Measurements from ENCODE around the gene SLC35D3.
"Not testable (repeated sequence)": the region's sequence is repeated elsewhere in the genome, so short reads cannot be mapped to it uniquely, and the experiment has no call there.

SLC35D3 gene

DNA sequence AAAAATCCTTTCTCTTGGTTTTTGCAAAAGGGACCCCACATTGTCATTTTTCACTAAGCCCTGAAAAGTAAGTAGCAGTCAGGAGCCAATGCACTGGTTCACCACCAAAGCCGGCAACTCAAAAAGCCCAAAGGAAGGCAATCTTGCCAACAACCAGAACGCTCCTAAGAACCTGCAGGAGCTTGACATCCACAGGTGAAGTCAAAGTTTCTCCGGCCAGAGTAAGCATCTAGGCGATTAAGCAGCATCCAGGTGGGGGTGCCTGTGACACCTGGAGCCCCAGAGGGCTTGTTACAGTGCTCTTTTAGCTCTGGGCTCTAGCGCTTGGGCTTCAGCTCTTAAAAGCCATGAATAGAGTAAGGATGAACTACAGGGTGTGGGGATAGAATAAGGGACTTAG is 36.1 kb downstream of the SLC35D3 start:
- H3K4me3 ChIP-seq (ENCODE audit: low read length), result no peak overlapping the region
- H3K9me3 ChIP-seq (ENCODE audit: control insufficient read depth, insufficient read depth, low read length), result no peaks in the 10 kb centered on the region
- H3K27me3 ChIP-seq (ENCODE audit: control insufficient read depth, low read length), result no peaks in the 10 kb centered on the region
- TF ChIP-seq, protein P1, sequence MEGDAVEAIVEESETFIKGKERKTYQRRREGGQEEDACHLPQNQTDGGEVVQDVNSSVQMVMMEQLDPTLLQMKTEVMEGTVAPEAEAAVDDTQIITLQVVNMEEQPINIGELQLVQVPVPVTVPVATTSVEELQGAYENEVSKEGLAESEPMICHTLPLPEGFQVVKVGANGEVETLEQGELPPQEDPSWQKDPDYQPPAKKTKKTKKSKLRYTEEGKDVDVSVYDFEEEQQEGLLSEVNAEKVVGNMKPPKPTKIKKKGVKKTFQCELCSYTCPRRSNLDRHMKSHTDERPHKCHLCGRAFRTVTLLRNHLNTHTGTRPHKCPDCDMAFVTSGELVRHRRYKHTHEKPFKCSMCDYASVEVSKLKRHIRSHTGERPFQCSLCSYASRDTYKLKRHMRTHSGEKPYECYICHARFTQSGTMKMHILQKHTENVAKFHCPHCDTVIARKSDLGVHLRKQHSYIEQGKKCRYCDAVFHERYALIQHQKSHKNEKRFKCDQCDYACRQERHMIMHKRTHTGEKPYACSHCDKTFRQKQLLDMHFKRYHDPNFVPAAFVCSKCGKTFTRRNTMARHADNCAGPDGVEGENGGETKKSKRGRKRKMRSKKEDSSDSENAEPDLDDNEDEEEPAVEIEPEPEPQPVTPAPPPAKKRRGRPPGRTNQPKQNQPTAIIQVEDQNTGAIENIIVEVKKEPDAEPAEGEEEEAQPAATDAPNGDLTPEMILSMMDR (IDR thresholded peaks at IDR 0.05; ENCODE audit: low read depth, low read length, poor library complexity, severe bottlenecking), result no peak
- TF ChIP-seq EZH2phosphoT487 (IDR thresholded peaks at IDR 0.05; ENCODE audit: borderline replicate concordance, low read length), result no peak
- H3K9me2 ChIP-seq (replicated peaks; ENCODE audit: control insufficient read depth, low read length), result no peaks in the 10 kb centered on the region
- H3F3A ChIP-seq (ENCODE audit: control insufficient read depth, insufficient read depth), result no peaks in the 10 kb centered on the region
- no peak overlapping the region for H3K4me2 ChIP-seq (ENCODE audit: low read length)
- no peak overlapping the region for H3K27ac ChIP-seq (ENCODE audit: low read depth, low read length)
- no peaks in the 10 kb centered on the region for H4K20me1 ChIP-seq (ENCODE audit: control insufficient read depth, insufficient read depth, low read depth, low read length)
- no peaks in the 10 kb centered on the region for H3K36me3 ChIP-seq (ENCODE audit: control insufficient read depth, low read length)
- no peaks in the 10 kb centered on the region for H3K79me2 ChIP-seq (ENCODE audit: control insufficient read depth, low read length)
- H3K4me1 ChIP-seq (ENCODE audit: control insufficient read depth, low read length), result peaks cover 23% of the 10 kb centered on the region

DNA sequence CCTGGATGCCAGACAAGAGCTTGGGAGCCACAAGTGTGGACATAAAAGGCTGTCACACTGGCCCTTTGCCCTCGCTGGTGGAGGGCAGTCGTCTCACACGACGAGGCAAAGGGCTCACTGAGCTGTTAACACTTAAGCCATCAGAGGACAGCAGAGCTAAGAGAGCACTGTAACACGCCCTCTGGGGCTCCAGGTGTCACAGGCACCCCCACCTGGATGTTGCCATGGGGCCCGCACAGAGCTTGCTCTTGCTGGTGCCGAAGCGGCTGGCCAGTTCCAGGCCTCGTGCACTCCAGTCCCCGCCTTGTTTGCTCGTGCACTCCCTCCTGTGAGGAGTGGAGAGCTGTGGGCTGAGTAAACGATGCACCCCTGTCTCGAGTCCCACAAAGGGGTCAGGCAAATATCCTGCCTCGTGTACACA is 37.4 kb downstream of the SLC35D3 start:
- Histone ChIP-seq H3K27me3 (ENCODE audit: control insufficient read depth, low read length) (no peaks in the 10 kb centered on the region), H3K4me1 (ENCODE audit: control insufficient read depth, low read length) (peaks cover 23% of the 10 kb centered on the region), H3K36me3 (ENCODE audit: control insufficient read depth, low read length) (no peaks in the 10 kb centered on the region), H3K4me3 (ENCODE audit: low read length) (no peak overlapping the region), H3K27ac (ENCODE audit: low read depth, low read length) (no peak overlapping the region), H3K9me3 (ENCODE audit: control insufficient read depth, insufficient read depth, low read length) (no peaks in the 10 kb centered on the region), H3K79me2 (ENCODE audit: control insufficient read depth, low read length) (no peaks in the 10 kb centered on the region), H4K20me1 (ENCODE audit: control insufficient read depth, insufficient read depth, low read depth, low read length) (no peaks in the 10 kb centered on the region), H3K9me2 (replicated peaks; ENCODE audit: control insufficient read depth, low read length) (no peaks in the 10 kb centered on the region), H3K4me2 (ENCODE audit: low read length) (no peak overlapping the region), H3F3A (ENCODE audit: control insufficient read depth, insufficient read depth) (no peaks in the 10 kb centered on the region)
- TF ChIP-seq, protein P1 (IDR thresholded peaks at IDR 0.05; ENCODE audit: low read depth, low read length, poor library complexity, severe bottlenecking), result no peak
- no peak for TF ChIP-seq EZH2phosphoT487 (IDR thresholded peaks at IDR 0.05; ENCODE audit: borderline replicate concordance, low read length)

DNA sequence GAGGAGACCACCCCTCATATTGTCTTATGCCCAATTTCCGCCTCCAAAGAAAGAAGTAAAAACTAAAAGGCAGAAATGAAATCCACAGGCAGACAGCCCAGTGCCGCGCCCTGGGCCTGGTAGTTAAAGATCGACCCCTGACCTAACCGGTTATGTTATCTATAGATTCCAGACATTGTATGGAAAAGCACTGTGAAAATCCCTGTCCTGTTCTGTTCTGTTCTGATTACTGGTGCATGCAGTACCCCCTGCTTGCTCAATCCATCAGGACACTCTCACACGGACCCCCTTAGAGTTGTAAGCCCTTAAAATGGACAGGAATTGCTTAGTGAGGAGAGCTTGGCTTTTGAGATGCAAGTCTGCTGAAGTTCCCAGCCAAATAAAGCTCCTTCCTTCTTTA is 37.8 kb downstream of the SLC35D3 start:
- not testable (repeated sequence) for H3K9me3 ChIP-seq (ENCODE audit: control insufficient read depth, insufficient read depth, low read length)

DNA sequence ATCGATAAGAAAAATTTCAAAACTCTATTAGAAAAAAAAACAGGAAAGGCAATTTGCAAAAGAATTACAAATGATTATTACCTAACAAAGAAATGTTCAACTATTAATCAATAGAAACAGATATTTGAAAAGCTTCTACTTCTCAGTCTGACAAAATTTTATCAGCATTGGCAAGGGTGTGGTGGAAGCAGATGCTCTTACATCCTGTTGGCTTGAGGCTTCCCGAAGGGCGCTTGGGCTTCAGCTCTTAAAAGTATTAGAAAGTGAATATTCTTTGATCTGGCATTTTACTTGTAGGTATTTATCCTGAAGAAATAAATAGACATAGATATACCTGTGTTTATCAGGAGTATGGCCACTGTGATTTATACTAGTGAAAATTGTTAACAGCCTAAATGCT is 38.7 kb downstream of the SLC35D3 start:
- no peaks in the 10 kb centered on the region for H3K9me2 ChIP-seq (replicated peaks; ENCODE audit: control insufficient read depth, low read length)
- H3K27ac ChIP-seq (ENCODE audit: low read depth, low read length), result no peak overlapping the region
- H3F3A ChIP-seq (ENCODE audit: control insufficient read depth, insufficient read depth), result no peaks in the 10 kb centered on the region
- no peaks in the 10 kb centered on the region for H3K36me3 ChIP-seq (ENCODE audit: control insufficient read depth, low read length)
- H3K4me3 ChIP-seq (ENCODE audit: low read length), result no peak overlapping the region
- H3K4me2 ChIP-seq (ENCODE audit: low read length), result no peak overlapping the region
- no peaks in the 10 kb centered on the region for H3K27me3 ChIP-seq (ENCODE audit: control insufficient read depth, low read length)
- peaks cover 15% of the 10 kb centered on the region for H3K4me1 ChIP-seq (ENCODE audit: control insufficient read depth, low read length)
- H4K20me1 ChIP-seq (ENCODE audit: control insufficient read depth, insufficient read depth, low read depth, low read length), result no peaks in the 10 kb centered on the region
- H3K79me2 ChIP-seq (ENCODE audit: control insufficient read depth, low read length), result no peaks in the 10 kb centered on the region
- TF ChIP-seq, protein P1 (IDR thresholded peaks at IDR 0.05; ENCODE audit: low read depth, low read length, poor library complexity, severe bottlenecking), result no peak
- TF ChIP-seq EZH2phosphoT487 (IDR thresholded peaks at IDR 0.05; ENCODE audit: borderline replicate concordance, low read length), result no peak
- H3K9me3 ChIP-seq (ENCODE audit: control insufficient read depth, insufficient read depth, low read length), result no peaks in the 10 kb centered on the region

More for the DNA sequence above, 37.8 kb downstream of the SLC35D3 start:
- H3F3A ChIP-seq (ENCODE audit: control insufficient read depth, insufficient read depth); H3K4me2 ChIP-seq (ENCODE audit: low read length); H3K9me2 ChIP-seq (replicated peaks; ENCODE audit: control insufficient read depth, low read length); H3K36me3 ChIP-seq (ENCODE audit: control insufficient read depth, low read length); H3K79me2 ChIP-seq (ENCODE audit: control insufficient read depth, low read length); H4K20me1 ChIP-seq (ENCODE audit: control insufficient read depth, insufficient read depth, low read depth, low read length); H3K27me3 ChIP-seq (ENCODE audit: control insufficient read depth, low read length); H3K4me3 ChIP-seq (ENCODE audit: low read length); H3K27ac ChIP-seq (ENCODE audit: low read depth, low read length): not testable (repeated sequence)
- peaks cover 23% of the 10 kb centered on the region for H3K4me1 ChIP-seq (ENCODE audit: control insufficient read depth, low read length)
